Measurements from ENCODE around the gene EGFL6.

Gene EGFL6

GRCh38 chrX:13569479-13570260, at the start of gene EGFL6:
TSS of gene EGFL6 (plus strand) at chrX:13569601. CDS start at chrX:13569862, 261 bp downstream.
- DNase-seq (ENCODE audit: low read depth, low spot score) = no peak

GRCh38 chrX:13520351-13520750, 49.0 kb upstream of the EGFL6 start:
- no peak for DNase-seq (ENCODE audit: low read depth, low spot score)

GRCh38 chrX:13520936-13521335, 48.5 kb upstream of the EGFL6 start:
- no peak for DNase-seq (ENCODE audit: low read depth, low spot score)

GRCh38 chrX:13522811-13523210, 46.6 kb upstream of the EGFL6 start:
- no peak for DNase-seq (ENCODE audit: low read depth, low spot score)

GRCh38 chrX:13533726-13534125, 35.7 kb upstream of the EGFL6 start:
- no peak for DNase-seq (ENCODE audit: low read depth, low spot score)

GRCh38 chrX:13535376-13536165, 33.8 kb upstream of the EGFL6 start:
- DNase-seq (ENCODE audit: low read depth, low spot score) = no peak

GRCh38 chrX:13536551-13536950, 32.9 kb upstream of the EGFL6 start:
- no peak for DNase-seq (ENCODE audit: low read depth, low spot score)

- DNase-seq (ENCODE audit: low read depth, low spot score) = no peak
These were observed 31.0 kb upstream of the EGFL6 start for GRCh38 chrX:13538414-13538813.

GRCh38 chrX:13540602-13541001, 28.8 kb upstream of the EGFL6 start:
- no peak for DNase-seq (ENCODE audit: low read depth, low spot score)

GRCh38 chrX:13545726-13546125, 23.7 kb upstream of the EGFL6 start:
- no peak for DNase-seq (ENCODE audit: low read depth, low spot score)

- no peak for DNase-seq (ENCODE audit: low read depth, low spot score)
These were observed 21.7 kb upstream of the EGFL6 start for GRCh38 chrX:13547671-13548070.

- DNase-seq (ENCODE audit: low read depth, low spot score) = no peak
These were observed 19.1 kb upstream of the EGFL6 start for GRCh38 chrX:13550346-13550745.

- DNase-seq (ENCODE audit: low read depth, low spot score) = no peak
These were observed 17.8 kb upstream of the EGFL6 start for GRCh38 chrX:13551610-13552009.

- no peak for DNase-seq (ENCODE audit: low read depth, low spot score)
These were observed 16.5 kb upstream of the EGFL6 start for GRCh38 chrX:13552892-13553291.

- DNase-seq (ENCODE audit: low read depth, low spot score) = no peak
These were observed 3.9 kb upstream of the EGFL6 start for GRCh38 chrX:13565511-13565910.

- DNase-seq (ENCODE audit: low read depth, low spot score) = no peak
These were observed 832 bp downstream of the EGFL6 start for GRCh38 chrX:13570261-13570605.

GRCh38 chrX:13571136-13571535, 1.7 kb downstream of the EGFL6 start:
- DNase-seq (ENCODE audit: low read depth, low spot score) = no peak

GRCh38 chrX:13574600-13574999, 5.2 kb downstream of the EGFL6 start:
- DNase-seq (ENCODE audit: low read depth, low spot score) = no peak

- no peak for DNase-seq (ENCODE audit: low read depth, low spot score)
These were observed 10.3 kb downstream of the EGFL6 start for GRCh38 chrX:13579661-13580060.

- no peak for DNase-seq (ENCODE audit: low read depth, low spot score)
These were observed 12.2 kb downstream of the EGFL6 start for GRCh38 chrX:13581554-13581953.

GRCh38 chrX:13587786-13588477, 18.5 kb downstream of the EGFL6 start:
- no peak for DNase-seq (ENCODE audit: low read depth, low spot score)

- no peak for DNase-seq (ENCODE audit: low read depth, low spot score)
These were observed 20.8 kb downstream of the EGFL6 start for GRCh38 chrX:13590207-13590606.

GRCh38 chrX:13590914-13591313, 21.5 kb downstream of the EGFL6 start:
- no peak for DNase-seq (ENCODE audit: low read depth, low spot score)
